ENCODE results near the gene NCK1.

- TF ChIP-seq CTCF (conservative IDR thresholded peaks at IDR 0.05 in 1 of 2, IDR thresholded peaks at IDR 0.05 in 1 of 2; ENCODE audit: low read depth in 1 of 2, low read length in 2 of 2) (no peak), EZH2 (IDR thresholded peaks at IDR 0.05; ENCODE audit: low read length, missing control alignments) (no peak)
Measured at GRCh38 chr3:136937851-136938250, 75.8 kb downstream of the NCK1 start.

Measured in fibroblast of lung (primary cell).